Tibial artery (tissue), 4 donors: ENCODE results near the gene KLK10.

Source experiments
- DNase-seq, 2 donors: peaks; one replicate each; pipeline ENCODE4 v3.0.0-alpha.2; 2019
- H3K27ac ChIP-seq, 2 donors: fragments of 200-600 bp; sonication (generic) in 1 of 2; 1 replicate in 1 of 2; 2 replicates in 1 of 2; pipeline ENCODE4 v1.5.1; 2018 to 2019; ENCODE audit warnings: mild to moderate bottlenecking in 1 of 2
- H3K27me3 ChIP-seq, 2 donors: fragments of 200-600 bp; sonication (generic) in 1 of 2; one replicate each; pipeline versions ENCODE4 v1.5.1 to v1.6.0; 2016 to 2019
- H3K36me3 ChIP-seq, 3 donors: fragments of 200-600 bp; sonication (generic) in 2 of 3; one replicate each; pipeline ENCODE4 v1.5.1; 2016 to 2019; ENCODE audit warnings: mild to moderate bottlenecking in 2 of 3
- H3K4me1 ChIP-seq, 4 donors: fragments of 200-600 bp; sonication (generic) in 2 of 4; 1 replicate in 3 of 4; 2 replicates in 1 of 4; pipeline ENCODE4 v1.5.1; 2016 to 2019
- H3K4me3 ChIP-seq, 2 donors: fragments of 200-600 bp; sonication (generic) in 1 of 2; 1 replicate in 1 of 2; 2 replicates in 1 of 2; pipeline ENCODE4 v1.5.1; 2018 to 2019; ENCODE audit warnings: mild to moderate bottlenecking in 2 of 2
- H3K9me3 ChIP-seq, 3 donors: fragments of 200-600 bp; sonication (generic) in 1 of 3; one replicate each; pipeline ENCODE4 v1.5.1; 2016 to 2019
- intact Hi-C: fragments of 100-400 bp; cut with DNase I; formaldehyde crosslinking; loops from one replicate; pipeline ENCODE4 v1.15.0; 2023; ENCODE audit warnings: low total_unique reads
- TF ChIP-seq, protein P1 (sequence below), 2 experiments: fragments of 200-600 bp in 1 of 2; fragments of 450-650 bp in 1 of 2; IDR thresholded peaks; one replicate each; pipeline ENCODE4 v1.5.1; 2017 to 2019; ENCODE audit warnings: antibody characterized with exemption in 2 of 2, mild to moderate bottlenecking in 1 of 2, moderate library complexity in 1 of 2

The KLK10 gene

DNA sequence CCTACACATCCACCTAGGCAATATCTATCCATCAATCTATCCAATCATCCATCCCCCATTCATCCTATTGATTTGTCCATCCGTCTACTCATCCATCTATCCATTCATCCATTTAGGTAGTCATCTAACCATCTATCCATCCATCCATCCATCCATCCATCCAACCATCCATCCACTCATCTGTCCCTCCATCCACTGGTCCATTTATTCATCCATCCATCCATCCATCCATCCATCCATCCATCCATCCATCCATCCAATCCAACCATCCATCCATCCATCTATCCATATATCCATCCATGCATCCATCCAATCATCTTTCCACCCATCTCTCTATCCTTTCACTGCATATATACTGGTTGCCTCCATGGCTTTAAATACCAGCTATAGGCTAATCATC is 41.5 kb upstream of the KLK10 start:
- TF ChIP-seq, protein P1, sequence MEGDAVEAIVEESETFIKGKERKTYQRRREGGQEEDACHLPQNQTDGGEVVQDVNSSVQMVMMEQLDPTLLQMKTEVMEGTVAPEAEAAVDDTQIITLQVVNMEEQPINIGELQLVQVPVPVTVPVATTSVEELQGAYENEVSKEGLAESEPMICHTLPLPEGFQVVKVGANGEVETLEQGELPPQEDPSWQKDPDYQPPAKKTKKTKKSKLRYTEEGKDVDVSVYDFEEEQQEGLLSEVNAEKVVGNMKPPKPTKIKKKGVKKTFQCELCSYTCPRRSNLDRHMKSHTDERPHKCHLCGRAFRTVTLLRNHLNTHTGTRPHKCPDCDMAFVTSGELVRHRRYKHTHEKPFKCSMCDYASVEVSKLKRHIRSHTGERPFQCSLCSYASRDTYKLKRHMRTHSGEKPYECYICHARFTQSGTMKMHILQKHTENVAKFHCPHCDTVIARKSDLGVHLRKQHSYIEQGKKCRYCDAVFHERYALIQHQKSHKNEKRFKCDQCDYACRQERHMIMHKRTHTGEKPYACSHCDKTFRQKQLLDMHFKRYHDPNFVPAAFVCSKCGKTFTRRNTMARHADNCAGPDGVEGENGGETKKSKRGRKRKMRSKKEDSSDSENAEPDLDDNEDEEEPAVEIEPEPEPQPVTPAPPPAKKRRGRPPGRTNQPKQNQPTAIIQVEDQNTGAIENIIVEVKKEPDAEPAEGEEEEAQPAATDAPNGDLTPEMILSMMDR (IDR thresholded peaks at IDR 0.05), result no peak
- DNase-seq, result no peak
- intact Hi-C loops, result no loop called here

DNA sequence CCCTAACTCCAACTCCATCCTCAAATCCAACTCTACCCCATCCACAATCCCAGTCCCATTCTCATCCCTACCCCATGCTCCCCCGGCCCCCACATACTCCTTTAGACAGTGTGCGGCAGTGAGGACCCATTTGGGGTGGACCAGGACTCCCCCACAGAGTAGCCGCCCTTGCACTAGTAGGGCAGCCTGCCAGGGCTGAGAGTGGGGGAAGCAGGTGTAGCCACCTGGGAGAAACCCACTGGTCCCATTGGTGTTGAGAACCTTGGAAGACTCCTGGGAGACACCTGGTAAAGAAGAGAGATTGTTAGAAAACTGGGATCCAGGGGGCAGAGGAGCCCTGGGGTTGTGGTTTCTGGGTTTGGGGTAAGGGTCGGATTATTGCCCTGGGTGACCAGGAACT is 40.8 kb upstream of the KLK10 start:
- intact Hi-C loops, result no loop called here
- no peak for DNase-seq

More for the DNA sequence above, 41.5 kb upstream of the KLK10 start:
- no peak overlapping the region for H3K4me3 ChIP-seq
- no peak overlapping the region for H3K27ac ChIP-seq
- no peaks in the 10 kb centered on the region for H3K36me3 ChIP-seq
- H3K9me3 ChIP-seq, result no peaks in the 10 kb centered on the region
- peaks cover 0 to 26% of the 10 kb centered on the region in 2 donors for H3K27me3 ChIP-seq
- no peaks in the 10 kb centered on the region for H3K4me1 ChIP-seq

DNA sequence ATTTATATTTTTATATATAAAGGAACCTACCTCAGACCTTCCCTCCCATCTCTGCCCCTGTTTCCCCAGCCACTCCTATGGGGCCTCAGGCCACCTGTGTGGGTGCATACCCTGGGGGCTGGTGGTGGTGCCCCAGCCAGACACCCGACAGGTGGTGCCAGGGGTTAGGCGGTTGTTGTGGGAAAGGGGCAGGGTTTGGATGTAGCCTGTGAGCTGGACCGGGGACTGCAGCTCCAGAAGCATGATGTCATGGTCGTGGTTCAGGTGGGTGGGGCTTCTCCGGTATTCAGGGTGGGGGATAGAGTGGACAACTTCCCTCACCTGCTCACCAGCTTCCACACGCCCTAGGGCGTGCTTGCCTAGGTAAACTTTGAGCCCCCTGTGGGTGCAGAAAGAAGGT is 40.2 kb upstream of the KLK10 start:
- TF ChIP-seq, protein P1 (IDR thresholded peaks at IDR 0.05), result no peak
- intact Hi-C loops, result no loop called here
- peaks cover 0 to 14% of the 10 kb centered on the region in 2 donors for H3K27me3 ChIP-seq
- H3K9me3 ChIP-seq, result no peaks in the 10 kb centered on the region
- H3K4me1 ChIP-seq, result no peaks in the 10 kb centered on the region
- no peak for DNase-seq
- H3K27ac ChIP-seq, result no peak overlapping the region
- no peaks in the 10 kb centered on the region for H3K36me3 ChIP-seq
- no peak overlapping the region for H3K4me3 ChIP-seq

More for the DNA sequence above, 40.8 kb upstream of the KLK10 start:
- no peaks in the 10 kb centered on the region for H3K4me1 ChIP-seq
- H3K4me3 ChIP-seq, result no peak overlapping the region
- no peaks in the 10 kb centered on the region for H3K9me3 ChIP-seq
- TF ChIP-seq, protein P1 (IDR thresholded peaks at IDR 0.05), result no peak
- H3K36me3 ChIP-seq, result no peaks in the 10 kb centered on the region
- peaks cover 0 to 20% of the 10 kb centered on the region in 2 donors for H3K27me3 ChIP-seq
- no peak overlapping the region for H3K27ac ChIP-seq

DNA sequence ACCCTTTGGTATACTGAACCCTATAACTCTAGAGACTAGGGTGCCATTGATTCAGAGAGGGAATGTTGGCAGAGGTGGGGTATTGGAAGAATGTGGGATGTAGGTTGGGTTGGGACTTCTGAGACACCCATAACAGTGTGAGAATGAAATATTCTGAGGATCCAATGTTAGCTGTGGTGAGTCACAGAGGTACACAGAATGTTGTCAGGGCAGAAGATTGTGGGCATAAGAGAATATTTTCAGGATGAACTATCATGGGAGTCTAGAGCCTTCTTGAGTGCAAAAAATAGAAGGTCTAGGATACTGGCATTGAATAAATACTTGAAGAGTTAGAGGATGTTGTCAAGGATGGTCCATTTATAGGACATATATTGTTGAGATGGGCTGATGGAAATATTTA is 36.4 kb upstream of the KLK10 start:
- Histone ChIP-seq H3K4me3 (no peak overlapping the region), H3K36me3 (no peaks in the 10 kb centered on the region), H3K27me3 (peaks cover 0 to 3% of the 10 kb centered on the region in 2 donors), H3K9me3 (no peaks in the 10 kb centered on the region), H3K27ac (no peak overlapping the region), H3K4me1 (no peaks in the 10 kb centered on the region)
- DNase-seq, result no peak
- TF ChIP-seq, protein P1 (IDR thresholded peaks at IDR 0.05), result no peak
- intact Hi-C loops, result no loop called here

DNA sequence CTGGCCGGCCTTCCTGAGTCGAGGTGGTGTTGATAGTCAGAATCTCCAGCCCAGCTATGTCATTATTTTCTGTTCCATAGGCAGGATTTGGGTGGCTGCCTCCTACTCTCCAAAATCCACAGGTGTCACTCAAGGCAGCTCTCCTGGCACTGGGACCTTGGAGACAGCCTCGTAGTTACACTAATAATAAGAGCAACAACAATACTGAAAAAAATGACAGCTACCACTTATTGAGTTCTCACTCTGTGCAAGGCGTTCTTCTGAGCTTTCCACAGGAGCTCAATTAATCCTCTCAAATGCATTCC is 27.5 kb upstream of the KLK10 start:
- Histone ChIP-seq H3K4me1 (no peaks in the 10 kb centered on the region), H3K4me3 (no peak overlapping the region), H3K27ac (no peak overlapping the region), H3K9me3 (peaks cover 0 to 4% (median 0%) of the 10 kb centered on the region in 3 donors), H3K27me3 (no peaks in the 10 kb centered on the region), H3K36me3 (no peaks in the 10 kb centered on the region)
- DNase-seq, result no peak
- TF ChIP-seq, protein P1 (IDR thresholded peaks at IDR 0.05), result no peak
- intact Hi-C loops, result no loop called here

DNA sequence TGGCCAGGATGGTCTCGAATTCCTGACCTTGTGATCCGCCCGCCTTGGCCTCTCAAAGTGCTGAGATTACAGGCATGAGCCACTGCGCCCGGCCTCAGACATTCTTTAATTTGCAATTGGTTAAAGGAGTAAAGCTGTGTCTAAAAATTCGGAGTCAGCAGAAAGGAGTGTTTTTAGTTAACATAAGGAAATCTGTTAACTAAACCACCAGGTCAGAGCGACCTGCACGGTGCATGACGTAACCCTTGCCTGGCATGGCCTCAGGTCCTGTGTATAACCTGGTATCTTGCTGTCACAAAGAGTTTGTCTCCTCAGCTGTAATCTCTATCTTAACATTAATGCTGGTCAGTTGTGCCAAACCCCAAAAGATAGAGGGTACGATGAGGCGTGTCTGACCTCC is 24.8 kb upstream of the KLK10 start:
- H3K27me3 ChIP-seq, result no peaks in the 10 kb centered on the region
- TF ChIP-seq, protein P1 (IDR thresholded peaks at IDR 0.05), result no peak
- no peak for DNase-seq
- H3K27ac ChIP-seq, result no peak overlapping the region
- H3K4me1 ChIP-seq, result no peaks in the 10 kb centered on the region
- no peaks in the 10 kb centered on the region for H3K9me3 ChIP-seq
- intact Hi-C loops, result no loop called here
- H3K36me3 ChIP-seq, result no peaks in the 10 kb centered on the region
- H3K4me3 ChIP-seq, result no peak overlapping the region
